Neural progenitor cell (in vitro differentiated cells): ENCODE results near the gene PCDHGA8. TPM values are rescaled to one million over a fixed set of nuclear protein-coding genes. Genes with fewer than 3 reads are reported as not detected.
"Not testable (repeated sequence)": the region's sequence is repeated elsewhere in the genome, so short reads cannot be mapped to it uniquely, and the experiment has no call there.

ENCODE experiments used
- DNase-seq: peaks from one replicate; pipeline ENCODE4 v3.0.0-alpha.2; 2016; ENCODE audit warnings: low spot score
- H2AFZ ChIP-seq: fragments of 200-600 bp; sonication (generic); replicated peaks from 2 replicates; pipeline ENCODE4 v1.6.1; 2016; ENCODE audit warnings: antibody characterized with exemption
- H3F3A ChIP-seq: fragments of 200-600 bp; sonication (generic); 2 replicates; pipeline ENCODE4 v1.6.1; 2016; ENCODE audit warnings: antibody characterized with exemption, low read depth
- H3K27ac ChIP-seq: fragments of 200-600 bp; sonication (generic); 2 replicates; pipeline ENCODE4 v1.5.1; 2016; ENCODE audit warnings: mild to moderate bottlenecking
- H3K27me3 ChIP-seq: fragments of 200-600 bp; sonication (generic); 2 replicates; pipeline ENCODE4 v1.6.1; 2016; ENCODE audit warnings: mild to moderate bottlenecking, moderate library complexity
- H3K36me3 ChIP-seq: fragments of 200-600 bp; sonication (generic); 2 replicates; pipeline ENCODE4 v1.5.1; 2016
- H3K4me1 ChIP-seq: fragments of 200-600 bp; sonication (generic); 2 replicates; pipeline ENCODE4 v1.6.1; 2016; ENCODE audit warnings: mixed run types
- H3K4me2 ChIP-seq: fragments of 200-600 bp; sonication (generic); 2 replicates; pipeline ENCODE4 v1.6.1; 2016
- H3K4me3 ChIP-seq: fragments of 200-600 bp; sonication (generic); 2 replicates; pipeline ENCODE4 v1.5.1; 2016
- H3K79me2 ChIP-seq: fragments of 200-600 bp; sonication (generic); 2 replicates; pipeline ENCODE4 v1.6.1; 2016; ENCODE audit warnings: low read depth
- H3K9ac ChIP-seq: fragments of 200-600 bp; sonication (generic); 2 replicates; pipeline ENCODE4 v1.6.1; 2016
- H3K9me3 ChIP-seq: fragments of 200-600 bp; sonication (generic); 2 replicates; pipeline ENCODE4 v1.5.1; 2016; ENCODE audit warnings: low read depth
- H4K20me1 ChIP-seq: fragments of 200-600 bp; sonication (generic); 2 replicates; pipeline ENCODE4 v1.6.1; 2016; ENCODE audit warnings: low read depth
- H3K27ac Mint-ChIP-seq: 3 replicates; pipeline ENCODE4 v1.8.0; 2021; ENCODE audit warnings: mixed read lengths
- H3K27me3 Mint-ChIP-seq: 2 replicates; pipeline ENCODE4 v1.8.0; 2022; ENCODE audit warnings: low read depth, mild to moderate bottlenecking, inconsistent platforms, moderate library complexity, mixed read lengths; ENCODE audit not compliant: insufficient read depth
- H3K36me3 Mint-ChIP-seq: 3 replicates; pipeline ENCODE4 v1.8.0; 2021; ENCODE audit warnings: mixed read lengths
- H3K4me1 Mint-ChIP-seq: 3 replicates; pipeline ENCODE4 v1.8.0; 2021; ENCODE audit warnings: mixed read lengths
- H3K4me3 Mint-ChIP-seq: 3 replicates; pipeline ENCODE4 v1.8.0; 2021; ENCODE audit warnings: mild to moderate bottlenecking, moderate library complexity, mixed read lengths
- H3K9me3 Mint-ChIP-seq: 3 replicates; pipeline ENCODE4 v1.8.0; 2020; ENCODE audit warnings: mixed read lengths
- CTCF ChIP-seq: fragments of 200-600 bp; sonication (generic); IDR thresholded peaks from 2 replicates; pipeline ENCODE4 v1.5.1; 2017; ENCODE audit warnings: antibody characterized with exemption, mild to moderate bottlenecking
- EZH2 ChIP-seq: fragments of 200-600 bp; sonication (generic); IDR thresholded peaks from 2 replicates; pipeline ENCODE4 v1.6.1; 2017; ENCODE audit warnings: antibody characterized with exemption, mild to moderate bottlenecking, moderate library complexity
- EZH2phosphoT487 ChIP-seq: fragments of 200-600 bp; sonication (generic); IDR thresholded peaks from 2 replicates; pipeline ENCODE4 v1.6.1; 2017; ENCODE audit warnings: antibody characterized with exemption
- total RNA-seq: library from RNA; depleted of rRNA; stranded (reverse); fragments of >200 nt; gene quantifications from 2 replicates; pipeline ENCODE4 v1.2.3, GENCODE V29; 2015; ENCODE audit warnings: low replicate concordance

Gene PCDHGA8
- total RNA-seq, 1 donor from 2014 or later, result 3.3 TPM

GRCh38 chr5:141388661-141389060, 3.8 kb upstream of the PCDHGA8 start:
- Histone ChIP-seq H3K4me3 (peak overlapping the region; percentile 13), H4K20me1 (no peaks in the 10 kb centered on the region), H3K9ac (no peak overlapping the region), H3K9me3 (peaks cover 40% of the 10 kb centered on the region), H3F3A (peaks cover 7% of the 10 kb centered on the region), H3K4me1 (no peaks in the 10 kb centered on the region), H2AFZ (no peak overlapping the region), H3K27me3 (no peaks in the 10 kb centered on the region), H3K79me2 (no peaks in the 10 kb centered on the region), H3K27ac (no peak overlapping the region), H3K4me2 (no peak overlapping the region), H3K36me3 (peaks cover 17% of the 10 kb centered on the region)
- H3K27me3 Mint-ChIP-seq, result peaks cover 5% of the 10 kb centered on the region
- no peaks in the 10 kb centered on the region for H3K4me1 Mint-ChIP-seq
- peaks cover 9% of the 10 kb centered on the region for H3K36me3 Mint-ChIP-seq
- H3K9me3 Mint-ChIP-seq, result peaks cover 58% of the 10 kb centered on the region
- H3K27ac Mint-ChIP-seq, result no peak overlapping the region
- TF ChIP-seq CTCF, result no peak
- TF ChIP-seq EZH2, result no peak
- no peak for TF ChIP-seq EZH2phosphoT487
- DNase-seq, result no peak
- H3K4me3 Mint-ChIP-seq, result no peak overlapping the region

GRCh38 chr5:141389153-141390042, 3.0 kb upstream of the PCDHGA8 start:
- Mint-ChIP-seq H3K36me3 (peaks cover 9% of the 10 kb centered on the region), H3K27ac (no peak overlapping the region), H3K9me3 (peaks cover 58% of the 10 kb centered on the region), H3K27me3 (peaks cover 5% of the 10 kb centered on the region), H3K4me1 (no peaks in the 10 kb centered on the region), H3K4me3 (no peak overlapping the region)
- Histone ChIP-seq H3F3A (peaks cover 7% of the 10 kb centered on the region), H3K4me3 (no peak overlapping the region), H2AFZ (no peak overlapping the region), H3K36me3 (peaks cover 19% of the 10 kb centered on the region), H3K27me3 (no peaks in the 10 kb centered on the region), H3K9ac (no peak overlapping the region), H3K9me3 (peaks cover 45% of the 10 kb centered on the region), H4K20me1 (no peaks in the 10 kb centered on the region), H3K79me2 (no peaks in the 10 kb centered on the region), H3K4me2 (no peak overlapping the region), H3K4me1 (no peaks in the 10 kb centered on the region), H3K27ac (no peak overlapping the region)
- no peak for DNase-seq
- TF ChIP-seq EZH2, result no peak
- no peak for TF ChIP-seq EZH2phosphoT487
- no peak for TF ChIP-seq CTCF

GRCh38 chr5:141393267-141393666, 834 bp downstream of the PCDHGA8 start:
- H3K36me3 ChIP-seq, result peaks cover 19% of the 10 kb centered on the region
- H3K36me3 Mint-ChIP-seq, result peaks cover 9% of the 10 kb centered on the region
- no peaks in the 10 kb centered on the region for H4K20me1 ChIP-seq

GRCh38 chr5:141394401-141395187, 2.2 kb downstream of the PCDHGA8 start:
- not testable (repeated sequence) for H3K9ac ChIP-seq, H3F3A ChIP-seq, H3K36me3 Mint-ChIP-seq, H3K4me1 ChIP-seq, H3K27me3 ChIP-seq, H3K27me3 Mint-ChIP-seq, DNase-seq, H3K27ac ChIP-seq, H3K4me1 Mint-ChIP-seq, H2AFZ ChIP-seq, H4K20me1 ChIP-seq, H3K4me3 Mint-ChIP-seq, H3K27ac Mint-ChIP-seq, H3K4me3 ChIP-seq, H3K79me2 ChIP-seq, H3K4me2 ChIP-seq
- Histone ChIP-seq H3K9me3 (peaks cover 63% of the 10 kb centered on the region), H3K36me3 (peaks cover 19% of the 10 kb centered on the region)
- H3K9me3 Mint-ChIP-seq, result peaks cover 56% of the 10 kb centered on the region

More at GRCh38 chr5:141393267-141393666, 834 bp downstream of the PCDHGA8 start:
- H3K27me3 ChIP-seq, result no peaks in the 10 kb centered on the region
- peaks cover 2% of the 10 kb centered on the region for H3K27me3 Mint-ChIP-seq
- H3K9me3 Mint-ChIP-seq, result peaks cover 54% of the 10 kb centered on the region
- H3F3A ChIP-seq, result peaks cover 7% of the 10 kb centered on the region
- no peak for TF ChIP-seq CTCF
- no peak for TF ChIP-seq EZH2phosphoT487
- no peak for TF ChIP-seq EZH2
- no peak overlapping the region for H3K4me2 ChIP-seq
- H2AFZ ChIP-seq, result no peak overlapping the region
- DNase-seq, result no peak
- H3K4me1 ChIP-seq, result no peaks in the 10 kb centered on the region
- H3K4me1 Mint-ChIP-seq, result no peaks in the 10 kb centered on the region
- no peak overlapping the region for H3K4me3 ChIP-seq
- no peak overlapping the region for H3K27ac ChIP-seq
- no peak overlapping the region for H3K27ac Mint-ChIP-seq
- H3K4me3 Mint-ChIP-seq, result no peak overlapping the region
- H3K9ac ChIP-seq, result no peak overlapping the region
- no peaks in the 10 kb centered on the region for H3K79me2 ChIP-seq
- peaks cover 58% of the 10 kb centered on the region for H3K9me3 ChIP-seq

- not testable (repeated sequence) for H3K4me2 ChIP-seq, H3K27me3 Mint-ChIP-seq, H2AFZ ChIP-seq, H3K79me2 ChIP-seq, H3K27ac Mint-ChIP-seq, H3K4me1 Mint-ChIP-seq, H3K27ac ChIP-seq, H3K36me3 ChIP-seq, H3K9ac ChIP-seq, H3F3A ChIP-seq, H3K4me3 ChIP-seq, H4K20me1 ChIP-seq, H3K36me3 Mint-ChIP-seq, DNase-seq, H3K4me3 Mint-ChIP-seq, H3K27me3 ChIP-seq, H3K4me1 ChIP-seq
- peaks cover 41% of the 10 kb centered on the region for H3K9me3 ChIP-seq
- H3K9me3 Mint-ChIP-seq, result peaks cover 60% of the 10 kb centered on the region
Observed at GRCh38 chr5:141397756-141398551, 5.5 kb downstream of the PCDHGA8 start, which contains the start of gene PCDHGB5. PCDHGB5 (plus strand) TSS chr5:141397947; CDS start chr5:141398128, 181 bp downstream.
